ENCODE measurements around the gene TP53TG5. TPM values are rescaled to one million over a fixed set of nuclear protein-coding genes. Genes with fewer than 3 reads are reported as not detected.
A peak's percentile ranks its signal among the peaks of the same experiment; 100 is the strongest.

Gene TP53TG5
- total RNA-seq, 2 experiments from 2014 or later: 0.36 TPM; not detected in 1

GRCh38 chr20:45323731-45324130 is 54.4 kb downstream of the TP53TG5 start:
- intact Hi-C loops (cut with DNase I, micrococcal nuclease): no loop called here
- TF ChIP-seq CTCF (IDR thresholded peaks at IDR 0.05): no peak
- ChIA-PET CTCF (interaction anchor here (0.7 to 1.8 kb wide), 3 partner anchors 12 to 447 kb away, joined by 3 to 8 read pairs (median 4); no protein-coding TSS in a partner anchor), POLR2A (interaction anchor here (1.3 kb wide), 1 partner anchor 11 kb away, joined by 3 read pairs; no protein-coding TSS in a partner anchor)
- Mint-ChIP-seq H3K27ac (no peak overlapping the region), H3K36me3 (ENCODE audit: low read depth) (no peaks in the 10 kb centered on the region), H3K9me3 (no peaks in the 10 kb centered on the region), H3K4me1 (ENCODE audit: low read depth) (peaks cover 20% of the 10 kb centered on the region), H3K4me3 (no peak overlapping the region), H3K27me3 (no peaks in the 10 kb centered on the region)
- H3K4me1 ChIP-seq (ENCODE audit: insufficient read depth, low read length): peaks cover 28% of the 10 kb centered on the region
- H3K27me3 ChIP-seq (ENCODE audit: control insufficient read depth in 1 of 2, insufficient read depth in 2 of 2, low read length in 2 of 2): no peaks in the 10 kb centered on the region
- no peak for ATAC-seq (ENCODE audit: poor library complexity)
- H3K36me3 ChIP-seq (ENCODE audit: insufficient read depth, low read length): no peaks in the 10 kb centered on the region
- no peak overlapping the region for H3K27ac ChIP-seq (ENCODE audit: low read depth in 1 of 2, low read length in 2 of 2)
- H3K9me3 ChIP-seq (ENCODE audit: control insufficient read depth in 1 of 2, insufficient read depth in 1 of 2, low read length in 2 of 2): no peaks in the 10 kb centered on the region
- no peak for DNase-seq
- no peak overlapping the region for H3K4me3 ChIP-seq (ENCODE audit: low read length)

- Histone ChIP-seq H3K4me3 (ENCODE audit: low read length) (no peak overlapping the region), H3K4me1 (ENCODE audit: insufficient read depth, low read length) (peaks cover 31% of the 10 kb centered on the region), H3K27me3 (ENCODE audit: control insufficient read depth in 1 of 2, insufficient read depth in 2 of 2, low read length in 2 of 2) (no peaks in the 10 kb centered on the region), H3K9me3 (ENCODE audit: control insufficient read depth in 1 of 2, insufficient read depth in 1 of 2, low read length in 2 of 2) (no peaks in the 10 kb centered on the region), H3K27ac (ENCODE audit: low read depth in 1 of 2, low read length in 2 of 2) (no peak overlapping the region), H3K36me3 (ENCODE audit: insufficient read depth, low read length) (no peaks in the 10 kb centered on the region)
- intact Hi-C loops (cut with DNase I, micrococcal nuclease): no loop called here
- no peaks in the 10 kb centered on the region for H3K36me3 Mint-ChIP-seq (ENCODE audit: low read depth)
- ChIA-PET CTCF (interaction anchor here (0.9 to 1.8 kb wide), 3 partner anchors 11 to 448 kb away, joined by 4 to 8 read pairs (median 4); no protein-coding TSS in a partner anchor), POLR2A (interaction anchor here (1.0 to 1.3 kb wide), 2 partner anchors 12 to 114 kb away, joined by 3 read pairs; no protein-coding TSS in a partner anchor)
- H3K27me3 Mint-ChIP-seq: no peaks in the 10 kb centered on the region
- H3K9me3 Mint-ChIP-seq: no peaks in the 10 kb centered on the region
- no peak for TF ChIP-seq CTCF (IDR thresholded peaks at IDR 0.05)
- no peak overlapping the region for H3K27ac Mint-ChIP-seq
- DNase-seq: peak in 3 of 14 experiments; percentile 21 to 49 (median 45)
- no peak overlapping the region for H3K4me3 Mint-ChIP-seq
- H3K4me1 Mint-ChIP-seq (ENCODE audit: low read depth): peaks cover 21% of the 10 kb centered on the region
- ATAC-seq (ENCODE audit: poor library complexity): no peak
Measured at GRCh38 chr20:45322952-45323383, 55.2 kb downstream of the TP53TG5 start.

Small RNAs within 50 kb of the gene (microRNA-seq; reads per million reads assigned to microRNA genes)
- not detected for gene MIR6812 (ENCODE audit: borderline microRNAs expressed, borderline replicate concordance)

Other genes with a start within 250 kb of the TP53TG5 start
- gene PI3, start 203.4 kb downstream of the TP53TG5 start, total RNA-seq: not detected
- not detected for gene SEMG1, start 171.3 kb downstream of the TP53TG5 start, total RNA-seq
- gene SEMG2, start 157.0 kb downstream of the TP53TG5 start, total RNA-seq: not detected
- gene SLPI, start 123.8 kb downstream of the TP53TG5 start, total RNA-seq: not detected
- not detected for gene RBPJL, start 71.5 kb downstream of the TP53TG5 start, total RNA-seq
- not detected for gene MATN4, start 70.0 kb downstream of the TP53TG5 start, total RNA-seq
- 1 to 10 TPM; 1.0 to 1.1 TPM for gene SDC4, start 29.9 kb downstream of the TP53TG5 start, total RNA-seq
- gene SYS1, start 15.2 kb downstream of the TP53TG5 start, total RNA-seq: 100 to 1,000 TPM in 1 of 2 experiments, 10 to 100 TPM in 1; 94.8 to 107 TPM
- gene DBNDD2, start 30.0 kb upstream of the TP53TG5 start, total RNA-seq: 10 to 100 TPM; 13.2 to 15.7 TPM
- gene PIGT, start 37.8 kb upstream of the TP53TG5 start, total RNA-seq: 100 to 1,000 TPM; 157 to 163 TPM
- gene WFDC2, start 91.4 kb upstream of the TP53TG5 start, total RNA-seq: not detected
- not detected for gene SPINT3, start 137.3 kb upstream of the TP53TG5 start, total RNA-seq
- not detected for gene WFDC6, start 161.2 kb upstream of the TP53TG5 start, total RNA-seq
- not detected for gene EPPIN, start 169.1 kb upstream of the TP53TG5 start, total RNA-seq
- not detected for gene WFDC8, start 201.0 kb upstream of the TP53TG5 start, total RNA-seq

All from CD4-positive, alpha-beta T cell (primary cell).